ENCODE results near the gene MFSD11.

DNA sequence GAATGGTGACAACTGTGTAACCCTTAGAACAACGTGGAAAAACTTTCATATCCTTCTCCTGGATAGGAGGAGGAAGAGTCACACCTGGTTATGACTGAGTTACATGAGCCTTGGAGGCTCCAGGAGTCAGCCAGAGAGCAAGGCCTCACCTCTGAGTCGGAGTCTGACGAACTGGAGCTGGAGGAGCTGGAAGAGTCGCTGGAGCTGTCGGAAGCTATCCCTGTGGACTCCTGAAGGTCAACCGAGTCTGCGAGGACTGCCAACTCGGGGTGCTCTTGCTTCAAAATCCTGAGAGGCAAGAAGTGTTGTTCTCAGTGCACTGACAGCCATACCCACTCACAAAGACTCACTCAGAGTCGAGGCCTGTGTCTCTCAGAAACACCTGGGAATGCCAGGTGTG, 17.7 kb upstream of the MFSD11 start:
- TF ChIP-seq TEAD4 (IDR thresholded peaks at IDR 0.05) (no peak), NFIC (IDR thresholded peaks at IDR 0.05) (no peak), EGR1 (IDR thresholded peaks at IDR 0.05) (no peak), RAD21 (IDR thresholded peaks at IDR 0.05; ENCODE audit: low read depth) (no peak), TAF1 (IDR thresholded peaks at IDR 0.05; ENCODE audit: low read depth) (no peak)
- TF ChIP-seq, protein P1, sequence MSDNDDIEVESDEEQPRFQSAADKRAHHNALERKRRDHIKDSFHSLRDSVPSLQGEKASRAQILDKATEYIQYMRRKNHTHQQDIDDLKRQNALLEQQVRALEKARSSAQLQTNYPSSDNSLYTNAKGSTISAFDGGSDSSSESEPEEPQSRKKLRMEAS (IDR thresholded peaks at IDR 0.05): no peak
